IMR-90 (cell line): ENCODE data around the gene NR1I3. TPM values are rescaled to one million over a fixed set of nuclear protein-coding genes. Genes with fewer than 3 reads are reported as not detected.
A peak's percentile ranks its signal among the peaks of the same experiment; 100 is the strongest.

Source experiments
- ATAC-seq: fragments of 200-7000 bp; cut with Tn5 transposase; 2 replicates; pipeline ENCODE4 v1.9.1; 2020; ENCODE audit warnings: low read depth, mild to moderate bottlenecking, moderate library complexity
- BruUV-seq: library from RNA; stranded (reverse); fragments of 400-500 nt; replicated peaks from 2 replicates; lab custom pipeline; 2021; lab: Mats Ljungman, UMichigan
- CTCF ChIA-PET: fragments of 300-600 bp; formaldehyde crosslinking; extraction: SDS; loops from one replicate; lab custom pipeline; 2021; ENCODE audit warnings: antibody characterized with exemption; lab: Yijun Ruan, JAX
- POLR2A ChIA-PET: fragments of 300-600 bp; sonication (Branson Sonifier 250); formaldehyde crosslinking; loops from one replicate; lab custom pipeline; 2022; ENCODE audit warnings: antibody characterized with exemption; ENCODE audit not compliant: unreplicated experiment; lab: Charles Lee
- DNase-seq: peaks from one replicate; pipeline ENCODE4 v3.0.0; 2013
- H2AFZ ChIP-seq: replicated peaks from 2 replicates; pipeline ENCODE3; 2013; ENCODE audit warnings: low read length, mild to moderate bottlenecking; ENCODE audit not compliant: poor library complexity
- H2AK5ac ChIP-seq: 2 replicates; pipeline ENCODE4 v1.6.1; 2013; ENCODE audit warnings: low read depth, low read length, inconsistent platforms
- H2AK9ac ChIP-seq: replicated peaks from 2 replicates; pipeline ENCODE3; 2013; ENCODE audit warnings: mild to moderate bottlenecking, low read depth, low read length, moderate library complexity; ENCODE audit not compliant: poor library complexity
- H2BK120ac ChIP-seq: 2 replicates; pipeline ENCODE4 v1.6.1; 2013; ENCODE audit warnings: low read depth, low read length, inconsistent platforms
- H2BK15ac ChIP-seq: 3 replicates; pipeline ENCODE4 v1.6.1; 2013; ENCODE audit warnings: low read depth, low read length, inconsistent platforms
- H2BK20ac ChIP-seq: 2 replicates; pipeline ENCODE4 v1.6.1; 2013; ENCODE audit warnings: low read depth, mild to moderate bottlenecking, inconsistent platforms, low read length, moderate library complexity
- H2BK5ac ChIP-seq: 2 replicates; pipeline ENCODE4 v1.6.1; 2013; ENCODE audit warnings: mild to moderate bottlenecking, low read depth, low read length, inconsistent platforms; ENCODE audit not compliant: poor library complexity, severe bottlenecking
- H3K14ac ChIP-seq: replicated peaks from 2 replicates; pipeline ENCODE4 v1.6.1; 2013; ENCODE audit warnings: low read depth, low read length, inconsistent platforms
- H3K18ac ChIP-seq: 2 replicates; pipeline ENCODE4 v1.6.1; 2013; ENCODE audit warnings: low read depth, low read length, control low read depth
- H3K23ac ChIP-seq: 2 replicates; pipeline ENCODE4 v1.6.1; 2013; ENCODE audit warnings: low read depth, low read length, inconsistent platforms
- H3K27ac ChIP-seq: 2 replicates; pipeline ENCODE4 v1.5.1; 2013; ENCODE audit warnings: mild to moderate bottlenecking, control low read depth, low read length; ENCODE audit not compliant: insufficient read depth
- H3K27me3 ChIP-seq: 2 replicates; pipeline ENCODE4 v1.6.1; 2013; ENCODE audit warnings: low read length; ENCODE audit not compliant: control insufficient read depth, insufficient read depth
- H3K36me3 ChIP-seq: 2 replicates; pipeline ENCODE4 v1.6.1; 2013; ENCODE audit warnings: low read length, mixed read lengths; ENCODE audit not compliant: control insufficient read depth, insufficient read depth
- H3K4ac ChIP-seq: 2 replicates; pipeline ENCODE4 v1.6.1; 2013; ENCODE audit warnings: low read depth, low read length, inconsistent platforms
- H3K4me1 ChIP-seq: 2 replicates; pipeline ENCODE4 v1.6.1; 2013; ENCODE audit warnings: low read length, mixed read lengths; ENCODE audit not compliant: control insufficient read depth, insufficient read depth
- H3K4me2 ChIP-seq: 2 replicates; pipeline ENCODE4 v1.6.1; 2013; ENCODE audit warnings: low read depth, mild to moderate bottlenecking, control low read depth, low read length, moderate library complexity
- H3K4me3 ChIP-seq: 2 replicates; pipeline ENCODE4 v1.5.1; 2013; ENCODE audit warnings: low read depth, mild to moderate bottlenecking, control low read depth, low read length, moderate library complexity; ENCODE audit not compliant: insufficient read depth
- H3K56ac ChIP-seq: 2 replicates; pipeline ENCODE4 v1.6.1; 2013; ENCODE audit warnings: low read length, inconsistent platforms; ENCODE audit not compliant: insufficient read depth; ENCODE audit errors: extremely low read depth
- H3K79me1 ChIP-seq, 2 experiments: 2 replicates each; pipeline ENCODE4 v1.6.1; 2013; ENCODE audit warnings: low read length in 2 of 2, inconsistent platforms in 1 of 2, low read depth in 1 of 2
- H3K9ac ChIP-seq: 2 replicates; pipeline ENCODE4 v1.6.1; 2013; ENCODE audit warnings: low read depth, low read length, control low read depth
- H3K9me1 ChIP-seq: 2 replicates; pipeline ENCODE4 v1.6.1; 2013; ENCODE audit warnings: low read length, inconsistent platforms; ENCODE audit not compliant: insufficient read depth
- H3K9me3 ChIP-seq: 2 replicates; pipeline ENCODE4 v1.6.1; 2013; ENCODE audit warnings: low read length; ENCODE audit not compliant: control insufficient read depth, insufficient read depth
- H4K20me1 ChIP-seq: 2 replicates; pipeline ENCODE4 v1.6.1; 2013; ENCODE audit warnings: low read length, inconsistent platforms; ENCODE audit not compliant: insufficient read depth
- H4K5ac ChIP-seq: 2 replicates; pipeline ENCODE4 v1.6.1; 2013; ENCODE audit warnings: mild to moderate bottlenecking, low read depth, low read length, control low read depth
- H4K8ac ChIP-seq, 2 experiments: 2 replicates each; pipeline ENCODE4 v1.6.1; 2013; ENCODE audit warnings: low read depth in 2 of 2, low read length in 2 of 2, control low read depth in 1 of 2, inconsistent platforms in 1 of 2
- H4K91ac ChIP-seq: 2 replicates; pipeline ENCODE4 v1.6.1; 2013; ENCODE audit warnings: low read depth, low read length, inconsistent platforms; ENCODE audit not compliant: insufficient read depth
- BHLHE40 ChIP-seq: fragments of 150-350 bp; IDR thresholded peaks from 2 replicates; pipeline ENCODE4 v1.6.1; 2016; ENCODE audit warnings: mild to moderate bottlenecking, low read depth, low read length
- CEBPB ChIP-seq: IDR thresholded peaks from 2 replicates; pipeline ENCODE4 v1.6.1; 2012; ENCODE audit warnings: low read depth, low read length, improper control_type of control experiment
- CHD1 ChIP-seq: IDR thresholded peaks from 2 replicates; pipeline ENCODE4 v1.6.1; 2012; ENCODE audit warnings: low read depth, low read length, improper control_type of control experiment
- FOS ChIP-seq: fragments of 150-350 bp; IDR thresholded peaks from 2 replicates; pipeline ENCODE4 v1.6.1; 2016; ENCODE audit warnings: low read depth, low read length
- MAFK ChIP-seq: IDR thresholded peaks from 2 replicates; pipeline ENCODE4 v1.6.1; 2012; ENCODE audit warnings: low read depth, low read length, improper control_type of control experiment
- MAZ ChIP-seq: IDR thresholded peaks from 2 replicates; pipeline ENCODE4 v1.6.1; 2012; ENCODE audit warnings: low read depth, mild to moderate bottlenecking, low read length, improper control_type of control experiment, moderate library complexity, borderline replicate concordance
- MXI1 ChIP-seq: IDR thresholded peaks from 2 replicates; pipeline ENCODE4 v1.6.1; 2012; ENCODE audit warnings: low read depth, mild to moderate bottlenecking, low read length, moderate library complexity, borderline replicate concordance
- NFE2L2 ChIP-seq: fragments of 150-350 bp; IDR thresholded peaks from 2 replicates; pipeline ENCODE4 v1.6.1; 2016; ENCODE audit warnings: low read depth, mild to moderate bottlenecking, low read length
- RAD21 ChIP-seq: IDR thresholded peaks from 2 replicates; pipeline ENCODE4 v1.6.1; 2012; ENCODE audit warnings: low read length, improper control_type of control experiment
- RCOR1 ChIP-seq: IDR thresholded peaks from 2 replicates; pipeline ENCODE4 v1.6.1; 2012; ENCODE audit warnings: mild to moderate bottlenecking, low read length, improper control_type of control experiment; ENCODE audit not compliant: insufficient replicate concordance
- SMC3 ChIP-seq: fragments of 150-350 bp; IDR thresholded peaks from 2 replicates; pipeline ENCODE4 v1.6.1; 2016; ENCODE audit warnings: low read depth, mild to moderate bottlenecking, antibody characterized with exemption, low read length, moderate library complexity
- WGBS, 2 experiments: methylation state at CpG; one replicate each; pipeline versions ENCODE4 v1.1.5 to v1.1.7; 2013; ENCODE audit warnings: missing lambda C conversion rate in 2 of 2; ENCODE audit not compliant: insufficient read length in 1 of 2; ENCODE audit errors: extremely low coverage in 2 of 2; 5-methylcytosine and 5-hydroxymethylcytosine counted together
- dilution Hi-C: fragments of 300-500 bp; cut with HindIII; formaldehyde crosslinking; loops from one replicate; pipeline ENCODE4 v1.14.3; 2018; ENCODE audit warnings: low sequenced_read_pairs; ENCODE audit not compliant: unreplicated experiment
- in situ Hi-C: fragments of 300-500 bp; cut with MboI; formaldehyde crosslinking; loops from 3 replicates; pipeline ENCODE4 v1.14.3; 2019; ENCODE audit warnings: low sequenced_read_pairs, inconsistent platforms, mixed read lengths
- intact Hi-C: fragments of 100-400 bp; cut with micrococcal nuclease; formaldehyde crosslinking; loops from 2 replicates; pipeline ENCODE4 v1.10.0; 2022
- polyA plus RNA-seq, 3 experiments: library from polyadenylated mRNA; depleted of rRNA; stranded (reverse); fragments of >200 nt; gene quantifications; 2 replicates each; pipeline ENCODE4 v1.2.3, GENCODE V29; 2012; ENCODE audit warnings: low replicate concordance in 1 of 3
- total RNA-seq: library from RNA; depleted of rRNA; stranded (reverse); fragments of >200 nt; gene quantifications from 2 replicates; pipeline ENCODE4 v1.2.3, GENCODE V29; 2012
- TF ChIP-seq, protein P1 (sequence below): fragments of 150-350 bp; IDR thresholded peaks from 2 replicates; pipeline ENCODE4 v1.6.1; 2017; ENCODE audit warnings: mild to moderate bottlenecking, antibody characterized with exemption, low read length, low read depth
- TF ChIP-seq, protein P2 (sequence below): fragments of 150-350 bp; IDR thresholded peaks from 2 replicates; pipeline ENCODE4 v1.6.1; 2016; ENCODE audit warnings: low read depth, mild to moderate bottlenecking, low read length, moderate library complexity, borderline replicate concordance
- TF ChIP-seq, protein P3 (sequence below): conservative IDR thresholded peaks from 2 replicates; pipeline ENCODE4 v1.5.1; 2012; ENCODE audit warnings: mild to moderate bottlenecking, low read depth, low read length, improper control_type of control experiment

The NR1I3 gene
- total and polyA plus RNA-seq, 2 of the 4 experiments (the other 2 are of a cell fraction): not detected

DNA sequence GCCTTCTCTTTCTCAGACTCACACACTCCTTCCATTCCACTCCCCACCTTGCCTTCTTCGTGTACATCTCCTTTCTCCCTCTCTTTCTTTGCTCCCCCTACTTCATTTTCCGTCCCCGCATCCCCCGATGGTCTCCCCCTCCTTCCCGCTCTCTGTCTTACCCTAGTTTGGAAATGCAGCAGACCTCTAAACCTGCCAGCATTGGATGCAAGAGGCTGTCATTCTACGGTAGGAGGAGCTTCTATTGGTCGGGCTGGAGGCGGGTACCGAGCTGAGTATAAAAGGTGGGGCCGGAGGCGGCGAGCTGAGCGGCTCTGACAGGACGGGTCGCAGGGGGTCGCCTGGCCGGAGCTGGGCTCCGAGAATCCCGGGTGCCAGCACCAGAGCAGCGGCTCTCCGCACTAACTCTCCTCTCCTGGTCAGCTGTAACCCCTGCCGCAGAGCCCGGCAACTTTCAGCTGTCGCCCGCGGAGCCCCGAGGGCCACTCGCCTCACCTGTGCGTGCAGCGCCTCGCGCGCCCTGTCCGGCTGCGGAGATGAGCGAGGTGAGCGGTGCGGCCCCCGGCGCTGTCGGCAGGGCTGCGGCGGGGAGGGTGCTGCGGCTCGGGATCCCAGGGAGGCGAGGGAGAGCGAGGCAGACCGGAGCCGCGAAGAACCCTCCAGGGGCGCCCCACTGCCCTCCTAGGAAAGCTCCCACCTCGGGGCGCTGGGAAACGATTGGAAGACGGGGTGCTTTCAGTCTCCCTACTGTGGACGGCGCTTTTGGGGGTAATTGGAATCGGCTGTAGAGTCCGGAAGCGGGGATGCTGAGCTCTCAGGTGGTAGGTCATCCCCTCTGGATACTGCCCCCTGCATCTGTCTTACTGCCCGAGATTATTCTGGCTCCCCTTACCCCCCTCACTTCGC, 20.7 kb upstream of the NR1I3 start, which contains the start of gene PCP4L1:
TSS of gene PCP4L1 (plus strand) at position 307 of the 906 bp plus-strand sequence. CDS start at position 537, 230 bp downstream.
- H3K79me1 ChIP-seq: no peaks in the 10 kb centered on the region
- peak; percentile 91 for ATAC-seq
- no peak within 1 kb of the TSS for H2BK15ac ChIP-seq
- no peaks in the 10 kb centered on the region for H3K36me3 ChIP-seq
- ChIA-PET CTCF (no interaction called here), POLR2A (no interaction called here)
- no TSS peak for BruUV-seq
- 10% methylated on average over 2 of the region's 62 CpGs; no CpG with 5 or more reads in 1 of the 2 experiments for WGBS, 2 experiments
- no peak within 1 kb of the TSS for H4K8ac ChIP-seq
- H2BK20ac ChIP-seq: no peak within 1 kb of the TSS
- peak; percentile 33 for DNase-seq
- in situ Hi-C loops (no loop called here), intact Hi-C loops (no loop called here), dilution Hi-C loops (no loop called here)
- H3K14ac ChIP-seq: no peak within 1 kb of the TSS
- H2AFZ ChIP-seq: peak within 1 kb of the TSS; percentile 81
- H4K20me1 ChIP-seq: no peaks in the 10 kb centered on the region
- H3K56ac ChIP-seq: no peak within 1 kb of the TSS
- H2AK5ac ChIP-seq: no peak within 1 kb of the TSS
- no peak within 1 kb of the TSS for H4K91ac ChIP-seq
- H2BK120ac ChIP-seq: no peak within 1 kb of the TSS
- H3K9me3 ChIP-seq: peaks cover 11% of the 10 kb centered on the region
- no peak within 1 kb of the TSS for H3K9ac ChIP-seq
- no peaks in the 10 kb centered on the region for H3K4me1 ChIP-seq
- no peaks in the 10 kb centered on the region for H3K9me1 ChIP-seq
- peak within 1 kb of the TSS; percentile 21; the same call in 1 of the 2 replicates for H3K4me3 ChIP-seq
- peak within 1 kb of the TSS; percentile 16 for H2AK9ac ChIP-seq
- H4K5ac ChIP-seq: no peak within 1 kb of the TSS
- no peak within 1 kb of the TSS for H3K4ac ChIP-seq
- peak within 1 kb of the TSS; percentile 57 for H3K4me2 ChIP-seq
- H3K23ac ChIP-seq: no peak within 1 kb of the TSS
- no peak within 1 kb of the TSS for H3K27ac ChIP-seq
- H2BK5ac ChIP-seq: no peak within 1 kb of the TSS
- H3K18ac ChIP-seq: no peak within 1 kb of the TSS
- H3K27me3 ChIP-seq: peaks cover 38% of the 10 kb centered on the region
- TF ChIP-seq SMC3: no peak
- TF ChIP-seq NFE2L2: no peak
- TF ChIP-seq, protein P1, sequence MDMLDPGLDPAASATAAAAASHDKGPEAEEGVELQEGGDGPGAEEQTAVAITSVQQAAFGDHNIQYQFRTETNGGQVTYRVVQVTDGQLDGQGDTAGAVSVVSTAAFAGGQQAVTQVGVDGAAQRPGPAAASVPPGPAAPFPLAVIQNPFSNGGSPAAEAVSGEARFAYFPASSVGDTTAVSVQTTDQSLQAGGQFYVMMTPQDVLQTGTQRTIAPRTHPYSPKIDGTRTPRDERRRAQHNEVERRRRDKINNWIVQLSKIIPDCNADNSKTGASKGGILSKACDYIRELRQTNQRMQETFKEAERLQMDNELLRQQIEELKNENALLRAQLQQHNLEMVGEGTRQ: no peak
- TF ChIP-seq MXI1: no peak
- TF ChIP-seq, protein P2, sequence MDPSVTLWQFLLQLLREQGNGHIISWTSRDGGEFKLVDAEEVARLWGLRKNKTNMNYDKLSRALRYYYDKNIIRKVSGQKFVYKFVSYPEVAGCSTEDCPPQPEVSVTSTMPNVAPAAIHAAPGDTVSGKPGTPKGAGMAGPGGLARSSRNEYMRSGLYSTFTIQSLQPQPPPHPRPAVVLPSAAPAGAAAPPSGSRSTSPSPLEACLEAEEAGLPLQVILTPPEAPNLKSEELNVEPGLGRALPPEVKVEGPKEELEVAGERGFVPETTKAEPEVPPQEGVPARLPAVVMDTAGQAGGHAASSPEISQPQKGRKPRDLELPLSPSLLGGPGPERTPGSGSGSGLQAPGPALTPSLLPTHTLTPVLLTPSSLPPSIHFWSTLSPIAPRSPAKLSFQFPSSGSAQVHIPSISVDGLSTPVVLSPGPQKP: no peak
- no peak for TF ChIP-seq BHLHE40
- TF ChIP-seq, protein P3, sequence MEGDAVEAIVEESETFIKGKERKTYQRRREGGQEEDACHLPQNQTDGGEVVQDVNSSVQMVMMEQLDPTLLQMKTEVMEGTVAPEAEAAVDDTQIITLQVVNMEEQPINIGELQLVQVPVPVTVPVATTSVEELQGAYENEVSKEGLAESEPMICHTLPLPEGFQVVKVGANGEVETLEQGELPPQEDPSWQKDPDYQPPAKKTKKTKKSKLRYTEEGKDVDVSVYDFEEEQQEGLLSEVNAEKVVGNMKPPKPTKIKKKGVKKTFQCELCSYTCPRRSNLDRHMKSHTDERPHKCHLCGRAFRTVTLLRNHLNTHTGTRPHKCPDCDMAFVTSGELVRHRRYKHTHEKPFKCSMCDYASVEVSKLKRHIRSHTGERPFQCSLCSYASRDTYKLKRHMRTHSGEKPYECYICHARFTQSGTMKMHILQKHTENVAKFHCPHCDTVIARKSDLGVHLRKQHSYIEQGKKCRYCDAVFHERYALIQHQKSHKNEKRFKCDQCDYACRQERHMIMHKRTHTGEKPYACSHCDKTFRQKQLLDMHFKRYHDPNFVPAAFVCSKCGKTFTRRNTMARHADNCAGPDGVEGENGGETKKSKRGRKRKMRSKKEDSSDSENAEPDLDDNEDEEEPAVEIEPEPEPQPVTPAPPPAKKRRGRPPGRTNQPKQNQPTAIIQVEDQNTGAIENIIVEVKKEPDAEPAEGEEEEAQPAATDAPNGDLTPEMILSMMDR: no peak
- TF ChIP-seq CEBPB: no peak
- no peak for TF ChIP-seq MAFK
- no peak for TF ChIP-seq RAD21
- TF ChIP-seq FOS: no peak
- no peak for TF ChIP-seq RCOR1
- TF ChIP-seq CHD1: no peak
- no peak for TF ChIP-seq MAZ
